Measurements from ENCODE around the gene EEFSEC. TPM values are rescaled to one million over a fixed set of nuclear protein-coding genes. Genes with fewer than 3 reads are reported as not detected.
A peak's percentile ranks its signal among the peaks of the same experiment; 100 is the strongest.

Gene EEFSEC
- total RNA-seq, 4 donors from 2014 or later: 9.1 to 17.4 (median 15.8) TPM

GRCh38 chr3:128281461-128282367 lies 128.4 kb downstream of the EEFSEC start:
- intact Hi-C loops (cut with DNase I): no loop called here
- peak; percentile 79 for DNase-seq (ENCODE audit: extremely low spot score)
- Histone ChIP-seq H3K36me3 (peaks cover 0 to 13% (median 2%) of the 10 kb centered on the region in 4 donors), H3K4me3 (no peak overlapping the region), H3K4me1 (peaks cover 36 to 51% (median 41%) of the 10 kb centered on the region in 4 donors), H3K9me3 (no peaks in the 10 kb centered on the region), H3K27me3 (no peaks in the 10 kb centered on the region), H3K27ac (replicated peaks in 1 of 4) (peak overlapping the region in 1 of 4 donors; percentile 68)
- 73% methylated on average over 6 of the region's 11 CpGs for WGBS
- TF ChIP-seq CTCF (IDR thresholded peaks at IDR 0.05) (no peak), POLR2A (IDR thresholded peaks at IDR 0.05; ENCODE audit: low read depth) (no peak), EP300 (IDR thresholded peaks at IDR 0.05) (no peak), POLR2AphosphoS5 (IDR thresholded peaks at IDR 0.05) (no peak)

- no peak overlapping the region for H3K4me3 ChIP-seq
- H3K27me3 ChIP-seq: no peaks in the 10 kb centered on the region
- H3K27ac ChIP-seq (replicated peaks in 1 of 4): peak overlapping the region in 3 of 4 donors; percentile 5 to 68 (median 27)
- no peak for TF ChIP-seq POLR2A (IDR thresholded peaks at IDR 0.05; ENCODE audit: low read depth)
- TF ChIP-seq POLR2AphosphoS5 (IDR thresholded peaks at IDR 0.05): no peak
- no peak for TF ChIP-seq EP300 (IDR thresholded peaks at IDR 0.05)
- no peak for TF ChIP-seq CTCF (IDR thresholded peaks at IDR 0.05)
- no peaks in the 10 kb centered on the region for H3K9me3 ChIP-seq
- 45% methylated on average over 16 of the region's 16 CpGs for WGBS
- H3K36me3 ChIP-seq: peaks cover 0 to 13% (median 2%) of the 10 kb centered on the region in 4 donors
- peaks cover 36 to 51% (median 41%) of the 10 kb centered on the region in 4 donors for H3K4me1 ChIP-seq
- intact Hi-C loops (cut with DNase I): no loop called here
- DNase-seq (ENCODE audit: extremely low spot score): peak; percentile 89
Measured at GRCh38 chr3:128282380-128283196, 129.3 kb downstream of the EEFSEC start.

- no peak for TF ChIP-seq EP300 (IDR thresholded peaks at IDR 0.05)
- no peak for TF ChIP-seq CTCF (IDR thresholded peaks at IDR 0.05)
- no peak for TF ChIP-seq POLR2A (IDR thresholded peaks at IDR 0.05; ENCODE audit: low read depth)
- no peak for TF ChIP-seq POLR2AphosphoS5 (IDR thresholded peaks at IDR 0.05)
- 100% methylated on average over 2 of the region's 3 CpGs for WGBS
- intact Hi-C loops (cut with DNase I): no loop called here
Measured at GRCh38 chr3:128283421-128283820, 130.1 kb downstream of the EEFSEC start.

GRCh38 chr3:128285042-128285966 lies 132.0 kb downstream of the EEFSEC start:
- H3K27ac ChIP-seq (replicated peaks in 1 of 4): no peak overlapping the region
- no peak overlapping the region for H3K4me3 ChIP-seq
- peaks cover 0 to 13% (median 7%) of the 10 kb centered on the region in 4 donors for H3K36me3 ChIP-seq
- H3K9me3 ChIP-seq: peaks cover 0 to 3% (median under 1%) of the 10 kb centered on the region in 4 donors
- peaks cover 22 to 29% (median 24%) of the 10 kb centered on the region in 4 donors for H3K4me1 ChIP-seq
- WGBS: 96% methylated on average over 13 of the region's 13 CpGs
- intact Hi-C loops (cut with DNase I): no loop called here
- TF ChIP-seq POLR2A (IDR thresholded peaks at IDR 0.05; ENCODE audit: low read depth) (no peak), EP300 (IDR thresholded peaks at IDR 0.05) (no peak), POLR2AphosphoS5 (IDR thresholded peaks at IDR 0.05) (no peak), CTCF (IDR thresholded peaks at IDR 0.05) (no peak)
- peak; percentile 62 for DNase-seq (ENCODE audit: extremely low spot score)
- H3K27me3 ChIP-seq: no peaks in the 10 kb centered on the region

More at GRCh38 chr3:128283421-128283820, 130.1 kb downstream of the EEFSEC start:
- Histone ChIP-seq H3K9me3 (no peaks in the 10 kb centered on the region), H3K4me3 (no peak overlapping the region), H3K27me3 (no peaks in the 10 kb centered on the region), H3K36me3 (peaks cover 0 to 13% (median 2%) of the 10 kb centered on the region in 4 donors), H3K27ac (replicated peaks in 1 of 4) (peak overlapping the region in 1 of 4 donors; percentile 68), H3K4me1 (peaks cover 34 to 48% (median 37%) of the 10 kb centered on the region in 4 donors)
- no peak for DNase-seq (ENCODE audit: extremely low spot score)
